K562 (cell line): Measurements from ENCODE around the gene KCNJ11. TPM values are rescaled to one million over a fixed set of nuclear protein-coding genes. Genes with fewer than 3 reads are reported as not detected.

Experiments
- ATF6 ChIP-seq: sonication (generic); formaldehyde crosslinking; IDR thresholded peaks from 2 replicates; pipeline ENCODE4 v1.4.0; 2020; ENCODE audit warnings: mild to moderate bottlenecking, missing genetic modification reagents
- BACH1 ChIP-seq: fragments of 200-800 bp; sonication (Bioruptor generic); IDR thresholded peaks from 2 replicates; pipeline ENCODE4 v1.6.1; 2016; ENCODE audit warnings: missing genetic modification characterization, missing compliant biosample characterization
- MAFF ChIP-seq: IDR thresholded peaks from 2 replicates; pipeline ENCODE4 v1.6.1; 2012; ENCODE audit warnings: low read length, improper control_type of control experiment
- MCM5 ChIP-seq: fragments of 450-650 bp; IDR thresholded peaks from 2 replicates; pipeline ENCODE4 v1.6.1; 2016; ENCODE audit warnings: low read depth
- MECOM ChIP-seq: fragments of 250-450 bp; sonication (Bioruptor Pico); IDR thresholded peaks from 2 replicates; pipeline ENCODE4 v1.8.0; 2022; ENCODE audit warnings: inconsistent platforms
- MIER1 ChIP-seq: fragments of 450-650 bp; IDR thresholded peaks from 2 replicates; pipeline ENCODE4 v1.6.1; 2016; ENCODE audit warnings: antibody characterized with exemption, mild to moderate bottlenecking, low read depth
- ZBTB17 ChIP-seq: fragments of 450-650 bp; formaldehyde crosslinking; IDR thresholded peaks from 2 replicates; pipeline ENCODE4 v1.4.0; 2020; ENCODE audit warnings: mild to moderate bottlenecking
- ZBTB49 ChIP-seq: sonication (generic); formaldehyde crosslinking; IDR thresholded peaks from 2 replicates; pipeline ENCODE4 v1.8.0; 2022; ENCODE audit warnings: missing genetic modification reagents, mild to moderate bottlenecking, borderline replicate concordance
- ZBTB5 ChIP-seq: fragments of 450-650 bp; IDR thresholded peaks from 2 replicates; pipeline ENCODE4 v1.6.1; 2017; ENCODE audit warnings: antibody characterized with exemption
- ZBTB7A ChIP-seq: IDR thresholded peaks from 2 replicates; pipeline ENCODE4 v1.6.1; 2011; ENCODE audit warnings: low read depth, mild to moderate bottlenecking, low read length, moderate library complexity, borderline replicate concordance; ENCODE audit not compliant: control insufficient read depth
- ZNF175 ChIP-seq: fragments of 200-800 bp; sonication (Bioruptor generic); IDR thresholded peaks from 2 replicates; pipeline ENCODE4 v1.6.1; 2016; ENCODE audit warnings: low read depth, mild to moderate bottlenecking, missing genetic modification characterization, missing compliant biosample characterization
- polyA plus RNA-seq, 8 experiments: library from polyadenylated mRNA; depleted of rRNA in 4 of 8; stranded (reverse) in 5 of 8; unstranded in 3 of 8; fragments of >200 nt; fragmentation: Nextera tagmentation in 2 of 8; fragmentation: Illumina TruSeq in 1 of 8; extraction: Ambion mirVana in 2 of 8; extraction: Trizol in 1 of 8; gene quantifications; 2 replicates each; pipeline versions ENCODE4 v1.2.1 to v1.2.3, GENCODE V29; 2011 to 2014; ENCODE audit warnings: inconsistent platforms in 1 of 8, missing spikeins in 1 of 8
- total RNA-seq, 7 experiments: library from RNA; depleted of rRNA in 6 of 7; stranded (reverse); fragments of >200 nt in 6 of 7; fragmentation: Illumina TruSeq in 2 of 7; extraction: Trizol in 2 of 7; gene quantifications; 2 replicates each; pipeline versions ENCODE4 v1.2.1 to v1.2.3, GENCODE V29; 2011 to 2021; ENCODE audit warnings: low replicate concordance in 1 of 7
- TF ChIP-seq, protein P1 (sequence below): fragments of 450-650 bp; IDR thresholded peaks from 2 replicates; pipeline ENCODE4 v1.6.1; 2017; ENCODE audit warnings: mild to moderate bottlenecking, moderate library complexity
- TF ChIP-seq, protein P2 (sequence below): sonication (generic); formaldehyde crosslinking; IDR thresholded peaks from 2 replicates; pipeline ENCODE4 v1.8.0; 2022; ENCODE audit warnings: mild to moderate bottlenecking, missing genetic modification reagents
- TF ChIP-seq, protein P3 (sequence below), 2 experiments: fragments of 200-800 bp in 1 of 2; sonication (Bioruptor generic) in 1 of 2; sonication (generic) in 1 of 2; formaldehyde crosslinking in 1 of 2; IDR thresholded peaks in 1 of 2; conservative IDR thresholded peaks in 1 of 2; 2 replicates each; pipeline versions ENCODE4 v1.5.0 to v1.6.1; 2016 to 2020; ENCODE audit warnings: missing compliant biosample characterization in 1 of 2, missing genetic modification characterization in 1 of 2, missing genetic modification reagents in 1 of 2

Gene KCNJ11
- total and polyA plus RNA-seq, 9 of the 15 experiments (the other 6 are each of a cell fraction or from before 2014, with no cell fraction given): 0.54 to 3.7 (median 0.86) TPM; not detected in 2

DNA sequence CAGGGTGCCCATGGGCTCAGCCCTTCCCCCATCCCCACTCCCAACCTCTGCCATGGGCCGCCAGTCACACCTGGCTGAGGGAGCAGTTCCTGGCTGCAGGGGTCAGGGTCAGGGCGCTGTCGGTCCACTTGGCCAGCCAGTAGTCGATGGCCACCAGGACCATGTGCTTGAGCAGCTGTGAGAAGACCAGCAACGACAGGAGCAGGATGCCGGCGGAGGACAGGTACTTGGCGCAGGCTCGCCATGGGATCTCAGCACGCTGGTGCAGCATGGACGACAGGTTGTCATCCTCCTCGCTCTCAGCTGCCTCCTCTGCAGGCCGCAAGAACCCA is 18.3 kb upstream of the KCNJ11 start (continued):
- TF ChIP-seq, protein P1, sequence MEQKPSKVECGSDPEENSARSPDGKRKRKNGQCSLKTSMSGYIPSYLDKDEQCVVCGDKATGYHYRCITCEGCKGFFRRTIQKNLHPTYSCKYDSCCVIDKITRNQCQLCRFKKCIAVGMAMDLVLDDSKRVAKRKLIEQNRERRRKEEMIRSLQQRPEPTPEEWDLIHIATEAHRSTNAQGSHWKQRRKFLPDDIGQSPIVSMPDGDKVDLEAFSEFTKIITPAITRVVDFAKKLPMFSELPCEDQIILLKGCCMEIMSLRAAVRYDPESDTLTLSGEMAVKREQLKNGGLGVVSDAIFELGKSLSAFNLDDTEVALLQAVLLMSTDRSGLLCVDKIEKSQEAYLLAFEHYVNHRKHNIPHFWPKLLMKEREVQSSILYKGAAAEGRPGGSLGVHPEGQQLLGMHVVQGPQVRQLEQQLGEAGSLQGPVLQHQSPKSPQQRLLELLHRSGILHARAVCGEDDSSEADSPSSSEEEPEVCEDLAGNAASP: no peak
- TF ChIP-seq BACH1 (tag): no peak
- no peak for TF ChIP-seq ZBTB17
- no peak for TF ChIP-seq ZBTB5
- no peak for TF ChIP-seq MECOM (CRISPR knock-in tag)
- TF ChIP-seq MIER1: no peak
- TF ChIP-seq MAFF: no peak
- TF ChIP-seq, protein P2, sequence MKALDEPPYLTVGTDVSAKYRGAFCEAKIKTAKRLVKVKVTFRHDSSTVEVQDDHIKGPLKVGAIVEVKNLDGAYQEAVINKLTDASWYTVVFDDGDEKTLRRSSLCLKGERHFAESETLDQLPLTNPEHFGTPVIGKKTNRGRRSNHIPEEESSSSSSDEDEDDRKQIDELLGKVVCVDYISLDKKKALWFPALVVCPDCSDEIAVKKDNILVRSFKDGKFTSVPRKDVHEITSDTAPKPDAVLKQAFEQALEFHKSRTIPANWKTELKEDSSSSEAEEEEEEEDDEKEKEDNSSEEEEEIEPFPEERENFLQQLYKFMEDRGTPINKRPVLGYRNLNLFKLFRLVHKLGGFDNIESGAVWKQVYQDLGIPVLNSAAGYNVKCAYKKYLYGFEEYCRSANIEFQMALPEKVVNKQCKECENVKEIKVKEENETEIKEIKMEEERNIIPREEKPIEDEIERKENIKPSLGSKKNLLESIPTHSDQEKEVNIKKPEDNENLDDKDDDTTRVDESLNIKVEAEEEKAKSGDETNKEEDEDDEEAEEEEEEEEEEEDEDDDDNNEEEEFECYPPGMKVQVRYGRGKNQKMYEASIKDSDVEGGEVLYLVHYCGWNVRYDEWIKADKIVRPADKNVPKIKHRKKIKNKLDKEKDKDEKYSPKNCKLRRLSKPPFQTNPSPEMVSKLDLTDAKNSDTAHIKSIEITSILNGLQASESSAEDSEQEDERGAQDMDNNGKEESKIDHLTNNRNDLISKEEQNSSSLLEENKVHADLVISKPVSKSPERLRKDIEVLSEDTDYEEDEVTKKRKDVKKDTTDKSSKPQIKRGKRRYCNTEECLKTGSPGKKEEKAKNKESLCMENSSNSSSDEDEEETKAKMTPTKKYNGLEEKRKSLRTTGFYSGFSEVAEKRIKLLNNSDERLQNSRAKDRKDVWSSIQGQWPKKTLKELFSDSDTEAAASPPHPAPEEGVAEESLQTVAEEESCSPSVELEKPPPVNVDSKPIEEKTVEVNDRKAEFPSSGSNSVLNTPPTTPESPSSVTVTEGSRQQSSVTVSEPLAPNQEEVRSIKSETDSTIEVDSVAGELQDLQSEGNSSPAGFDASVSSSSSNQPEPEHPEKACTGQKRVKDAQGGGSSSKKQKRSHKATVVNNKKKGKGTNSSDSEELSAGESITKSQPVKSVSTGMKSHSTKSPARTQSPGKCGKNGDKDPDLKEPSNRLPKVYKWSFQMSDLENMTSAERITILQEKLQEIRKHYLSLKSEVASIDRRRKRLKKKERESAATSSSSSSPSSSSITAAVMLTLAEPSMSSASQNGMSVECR (CRISPR knock-in tag): no peak
- TF ChIP-seq ZBTB7A: no peak
- TF ChIP-seq ZNF175 (CRISPR knock-in tag): no peak
- TF ChIP-seq MCM5: no peak
- TF ChIP-seq ATF6 (CRISPR knock-in tag): no peak
- no peak for TF ChIP-seq ZBTB49 (CRISPR knock-in tag)
- TF ChIP-seq, protein P3, sequence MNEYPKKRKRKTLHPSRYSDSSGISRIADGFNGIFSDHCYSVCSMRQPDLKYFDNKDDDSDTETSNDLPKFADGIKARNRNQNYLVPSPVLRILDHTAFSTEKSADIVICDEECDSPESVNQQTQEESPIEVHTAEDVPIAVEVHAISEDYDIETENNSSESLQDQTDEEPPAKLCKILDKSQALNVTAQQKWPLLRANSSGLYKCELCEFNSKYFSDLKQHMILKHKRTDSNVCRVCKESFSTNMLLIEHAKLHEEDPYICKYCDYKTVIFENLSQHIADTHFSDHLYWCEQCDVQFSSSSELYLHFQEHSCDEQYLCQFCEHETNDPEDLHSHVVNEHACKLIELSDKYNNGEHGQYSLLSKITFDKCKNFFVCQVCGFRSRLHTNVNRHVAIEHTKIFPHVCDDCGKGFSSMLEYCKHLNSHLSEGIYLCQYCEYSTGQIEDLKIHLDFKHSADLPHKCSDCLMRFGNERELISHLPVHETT (CRISPR knock-in tag; conservative IDR thresholded peaks at IDR 0.05 in 1 of 2, IDR thresholded peaks at IDR 0.05 in 1 of 2): no peak
